T47D (cell line): ENCODE results near the gene TBPL2.

Experiments
- DNase-seq, 2 experiments: peaks; one replicate each; pipeline versions ENCODE4 v3.0.0 to v3.0.0-alpha.2; 2011 to 2012; ENCODE audit warnings: low read depth in 1 of 2, low spot score in 1 of 2
- JUND ChIP-seq: IDR thresholded peaks from 2 replicates; pipeline ENCODE4 v1.6.1; 2012; ENCODE audit warnings: low read depth
- in situ Hi-C: cut with HindIII; loops from 2 replicates; pipeline ENCODE4 v1.10.0; 2016; ENCODE audit warnings: low sequenced_read_pairs, low pct_unique_long_range_greater_than_20kb

The TBPL2 gene

GRCh38 chr14:55412676-55413075, 27.7 kb downstream of the TBPL2 start:
- no peak for TF ChIP-seq JUND
- peak in 1 of 2 experiments; percentile 38 for DNase-seq
- in situ Hi-C loops, result no loop called here

DNA sequence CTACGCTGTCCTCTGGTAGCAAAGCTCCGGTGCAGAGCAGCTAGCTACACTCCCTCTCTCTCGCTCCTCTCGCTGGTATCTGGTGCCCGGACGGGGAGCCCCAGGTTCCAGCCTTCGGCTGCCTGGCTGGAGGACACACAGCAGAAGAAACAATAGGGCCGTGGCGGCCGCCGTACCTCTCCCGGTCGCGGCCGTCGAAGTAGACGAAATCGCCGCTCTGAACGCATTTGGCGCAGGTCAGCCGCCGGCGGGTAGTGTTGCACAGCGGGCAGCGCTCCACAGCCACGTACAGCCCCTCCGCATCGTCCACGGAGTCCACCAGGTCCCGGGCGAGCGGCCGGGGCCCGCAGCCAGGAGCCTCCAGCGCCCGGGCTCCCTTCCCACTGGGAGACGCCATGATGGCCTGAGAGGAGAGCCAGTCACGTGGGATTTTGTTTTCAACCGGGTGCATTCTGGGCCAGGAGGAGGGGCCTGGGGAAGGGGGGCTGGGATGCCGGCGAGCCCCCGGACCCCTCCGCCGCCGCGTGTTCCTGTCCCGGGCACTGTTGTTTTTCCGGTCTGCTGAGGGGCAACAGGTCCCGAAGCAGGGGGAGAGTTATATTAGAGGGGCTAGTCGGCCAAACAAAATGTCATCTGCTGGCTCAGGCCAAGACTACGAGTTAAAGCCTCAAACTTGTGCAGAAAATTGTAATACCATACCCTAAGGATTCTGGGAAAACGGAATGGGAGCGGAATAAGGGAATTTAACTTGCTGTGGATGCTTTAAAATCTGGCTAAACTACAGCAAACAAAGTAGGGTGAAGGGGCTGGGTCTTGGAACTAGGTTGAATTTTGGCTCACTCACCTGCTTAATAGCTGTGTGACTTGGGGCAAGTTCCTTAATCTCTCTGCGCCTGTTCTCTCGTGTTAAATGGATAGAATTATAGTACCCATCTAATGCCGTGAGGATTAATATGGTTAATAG, 28.7 kb downstream of the TBPL2 start, which contains the start of gene ATG14:
ATG14 (minus strand) TSS at position 405 of the 964 bp plus-strand sequence; CDS start at position 397, 8 bp downstream.
- peak; percentile 85 to 90 for DNase-seq
- TF ChIP-seq JUND, result no peak
- in situ Hi-C loops, result no loop called here

GRCh38 chr14:55410876-55411275, 29.5 kb downstream of the TBPL2 start:
- in situ Hi-C loops, result no loop called here
- no peak for TF ChIP-seq JUND
- no peak for DNase-seq

- TF ChIP-seq JUND, result no peak
- in situ Hi-C loops, result no loop called here
Observed at GRCh38 chr14:55404173-55404854, 36.1 kb downstream of the TBPL2 start.

GRCh38 chr14:55401751-55402150, 38.7 kb downstream of the TBPL2 start:
- no peak for DNase-seq
- no peak for TF ChIP-seq JUND
- in situ Hi-C loops, result no loop called here

More at GRCh38 chr14:55404173-55404854, 36.1 kb downstream of the TBPL2 start:
- no peak for DNase-seq

DNA sequence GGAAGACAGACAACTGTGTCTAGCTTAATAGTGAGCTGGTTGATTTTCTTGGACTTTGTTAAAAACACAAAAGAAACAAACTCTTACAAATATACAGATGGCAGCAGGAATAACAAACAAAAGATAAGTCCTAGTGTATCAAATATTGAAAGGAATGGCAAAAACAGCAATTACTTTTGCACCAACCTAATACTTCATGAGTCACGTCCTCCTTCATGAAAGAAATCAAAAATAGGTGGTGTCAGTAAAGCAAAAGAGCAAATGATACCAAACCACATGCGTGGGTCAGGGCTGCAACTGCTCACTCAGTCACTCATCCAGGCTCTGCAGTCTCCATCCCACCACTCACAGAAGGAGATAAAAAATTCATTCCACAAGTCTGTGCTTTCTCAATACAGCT, 40.6 kb downstream of the TBPL2 start:
- DNase-seq, result no peak
- in situ Hi-C loops, result no loop called here
- TF ChIP-seq JUND, result no peak

- TF ChIP-seq JUND, result no peak
- in situ Hi-C loops, result no loop called here
- DNase-seq, result no peak
Observed at GRCh38 chr14:55399183-55399582, 41.2 kb downstream of the TBPL2 start.

DNA sequence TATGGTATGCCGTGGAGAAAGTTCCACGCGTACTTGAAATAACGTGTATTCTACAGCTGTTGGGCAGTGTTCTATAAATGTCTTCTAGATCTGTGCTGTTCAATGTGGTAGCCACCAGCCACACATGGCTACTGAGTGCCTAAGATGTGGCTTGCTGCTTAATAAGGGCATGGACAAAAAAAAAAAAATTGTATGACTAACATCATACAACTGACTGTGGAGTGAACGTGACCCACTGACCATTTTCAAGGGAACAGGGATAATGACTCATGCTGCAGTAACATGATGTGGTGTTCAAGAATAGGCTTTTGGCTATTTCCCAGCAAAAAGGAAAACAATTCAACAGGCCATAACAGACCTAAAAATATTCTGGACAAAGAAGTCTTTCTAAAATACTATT, 41.7 kb downstream of the TBPL2 start:
- DNase-seq, result no peak
- no peak for TF ChIP-seq JUND
- in situ Hi-C loops, result no loop called here

DNA sequence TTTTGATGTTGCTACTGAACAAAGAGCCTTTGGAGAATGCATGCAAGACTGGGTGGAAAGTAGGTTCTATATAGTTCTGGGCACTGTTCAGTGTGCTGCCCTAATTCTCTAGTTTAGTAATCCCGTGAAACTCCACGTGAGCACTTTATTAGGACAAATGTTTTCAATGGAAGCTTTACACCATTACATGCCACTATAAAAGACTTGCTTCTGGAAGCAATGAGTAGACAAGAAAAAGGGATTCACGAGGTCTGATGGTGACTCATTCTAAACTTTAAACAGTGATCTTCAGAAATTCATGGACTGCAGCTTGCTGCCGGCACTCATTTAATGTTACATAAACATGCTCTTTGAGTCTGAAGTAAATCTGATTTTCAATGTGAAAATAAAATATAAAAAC, 51.1 kb downstream of the TBPL2 start:
- in situ Hi-C loops, result no loop called here
- no peak for TF ChIP-seq JUND
- DNase-seq, result no peak

DNA sequence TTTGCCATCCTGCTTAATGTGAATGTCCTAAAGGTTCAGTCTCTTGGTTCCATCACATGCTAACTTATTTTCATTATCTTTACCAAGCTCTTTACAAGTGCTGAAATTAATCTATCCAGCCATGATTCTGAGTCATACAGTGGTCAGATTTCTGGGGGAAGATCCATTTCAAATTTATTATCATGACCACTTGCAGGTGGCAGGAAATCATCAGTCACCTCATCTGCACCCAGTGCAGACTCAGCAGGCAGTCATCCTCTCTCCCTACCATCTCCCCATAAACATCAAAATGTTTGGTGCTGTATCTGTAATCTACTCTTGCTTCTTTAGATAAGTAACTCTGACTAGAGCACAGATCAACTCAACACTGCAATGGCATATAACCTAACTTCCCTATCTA, 52.3 kb downstream of the TBPL2 start:
- in situ Hi-C loops, result no loop called here
- no peak for TF ChIP-seq JUND
- no peak for DNase-seq

GRCh38 chr14:55387121-55387520, 53.3 kb downstream of the TBPL2 start:
- no peak for TF ChIP-seq JUND
- in situ Hi-C loops, result no loop called here
- DNase-seq, result no peak

GRCh38 chr14:55386037-55386808, 54.2 kb downstream of the TBPL2 start:
- TF ChIP-seq JUND, result no peak
- in situ Hi-C loops, result no loop called here
- DNase-seq, result no peak
